ENCODE results near the gene CCDC192. TPM values are rescaled to one million over a fixed set of nuclear protein-coding genes. Genes with fewer than 3 reads are reported as not detected.

Gene CCDC192
- total RNA-seq, 5 donors from 2014 or later (not counting 1 experiment from before 2014, with no cell fraction given) = 0.58 TPM; not detected in 4

DNA sequence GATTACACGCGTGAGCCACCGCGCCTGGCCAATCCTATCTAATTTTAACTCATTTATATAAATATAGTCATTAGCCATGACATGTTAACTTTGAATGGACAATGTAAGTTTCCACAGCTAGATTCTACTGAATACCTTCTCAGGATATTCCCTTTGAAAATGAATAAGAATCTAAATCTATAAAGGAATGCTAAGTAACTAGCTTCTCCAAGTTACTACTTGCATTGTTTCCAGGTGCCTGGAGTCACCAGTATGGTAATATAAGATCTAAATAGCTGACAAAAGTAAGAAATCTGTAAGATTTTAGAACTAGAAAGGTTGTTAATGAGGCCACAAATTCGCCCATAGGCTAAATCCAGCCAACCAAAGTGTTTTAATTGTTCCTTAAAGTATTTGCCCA, 191.3 kb downstream of the CCDC192 start:
- ATAC-seq (replicated peaks in 1 of 4) (no peak), DNase-seq (no peak)
- ChIA-PET POLR2A (interaction anchor here in 1 of 2 donors (0.7 kb wide), 1 partner anchor 61 kb away, joined by 3 read pairs; no protein-coding TSS in a partner anchor), CTCF (interaction anchor here in 1 of 2 donors (0.7 kb wide), 1 partner anchor 28 kb away, joined by 3 read pairs; no protein-coding TSS in a partner anchor)
- no peaks in the 10 kb centered on the region for H3K9me3 ChIP-seq
- H3K4me3 ChIP-seq (ENCODE audit: control insufficient read depth in 1 of 2, extremely low read depth in 1 of 2, low read length in 1 of 2) = no peak overlapping the region
- peaks cover 0 to 10% (median 3%) of the 10 kb centered on the region in 3 donors for H3K4me1 Mint-ChIP-seq
- H3K27ac ChIP-seq (ENCODE audit: low read length) = no peak overlapping the region
- H3K36me3 ChIP-seq (ENCODE audit: control insufficient read depth in 2 of 2, extremely low read depth in 1 of 2, insufficient read depth in 1 of 2, low read length in 1 of 2) = no peaks in the 10 kb centered on the region
- no peak overlapping the region for H3K27ac Mint-ChIP-seq
- H3K4me3 Mint-ChIP-seq = no peak overlapping the region
- H3K27me3 ChIP-seq (replicated peaks in 1 of 2; ENCODE audit: control insufficient read depth in 2 of 2, extremely low read depth in 1 of 2, insufficient read depth in 2 of 2, low read length in 1 of 2) = no peaks in the 10 kb centered on the region
- H3K36me3 Mint-ChIP-seq = no peaks in the 10 kb centered on the region
- no peaks in the 10 kb centered on the region for H3K27me3 Mint-ChIP-seq
- no CpG with 5 or more reads among the region's 5 CpGs for WGBS (ENCODE audit: insufficient coverage)
- H3K9me3 Mint-ChIP-seq = no peaks in the 10 kb centered on the region
- H3K4me1 ChIP-seq (ENCODE audit: control insufficient read depth in 1 of 2, extremely low read depth in 1 of 2, insufficient read depth in 2 of 2, low read length in 2 of 2) = no peaks in the 10 kb centered on the region

GRCh38 chr5:127898551-127899213, 195.5 kb downstream of the CCDC192 start:
- H3K27ac ChIP-seq (ENCODE audit: low read length) = no peak overlapping the region
- no peaks in the 10 kb centered on the region for H3K4me1 Mint-ChIP-seq
- ChIA-PET CTCF (interaction anchor here in 1 of 2 donors (0.7 kb wide), 1 partner anchor 10 kb away, joined by 4 read pairs; no protein-coding TSS in a partner anchor), POLR2A (no interaction called here)
- H3K4me3 Mint-ChIP-seq = no peak overlapping the region
- H3K4me3 ChIP-seq (ENCODE audit: control insufficient read depth in 1 of 2, extremely low read depth in 1 of 2, low read length in 1 of 2) = no peak overlapping the region
- ATAC-seq (replicated peaks in 1 of 4) (no peak), DNase-seq (no peak)
- H3K9me3 Mint-ChIP-seq = no peaks in the 10 kb centered on the region
- H3K27me3 Mint-ChIP-seq = no peaks in the 10 kb centered on the region
- H3K36me3 Mint-ChIP-seq = no peaks in the 10 kb centered on the region
- WGBS (ENCODE audit: insufficient coverage) = 85% methylated on average over 1 of the region's 4 CpGs
- no peaks in the 10 kb centered on the region for H3K4me1 ChIP-seq (ENCODE audit: control insufficient read depth in 1 of 2, extremely low read depth in 1 of 2, insufficient read depth in 2 of 2, low read length in 2 of 2)
- H3K27me3 ChIP-seq (replicated peaks in 1 of 2; ENCODE audit: control insufficient read depth in 2 of 2, extremely low read depth in 1 of 2, insufficient read depth in 2 of 2, low read length in 1 of 2) = no peaks in the 10 kb centered on the region
- H3K36me3 ChIP-seq (ENCODE audit: control insufficient read depth in 2 of 2, extremely low read depth in 1 of 2, insufficient read depth in 1 of 2, low read length in 1 of 2) = no peaks in the 10 kb centered on the region
- H3K27ac Mint-ChIP-seq = no peak overlapping the region
- no peaks in the 10 kb centered on the region for H3K9me3 ChIP-seq

- no peak overlapping the region for H3K27ac Mint-ChIP-seq
- ATAC-seq (replicated peaks in 1 of 4) (no peak), DNase-seq (no peak)
- Histone ChIP-seq H3K27ac (ENCODE audit: low read length) (no peak overlapping the region), H3K9me3 (no peaks in the 10 kb centered on the region), H3K4me1 (ENCODE audit: control insufficient read depth in 1 of 2, extremely low read depth in 1 of 2, insufficient read depth in 2 of 2, low read length in 2 of 2) (no peaks in the 10 kb centered on the region), H3K36me3 (ENCODE audit: control insufficient read depth in 2 of 2, extremely low read depth in 1 of 2, insufficient read depth in 1 of 2, low read length in 1 of 2) (no peaks in the 10 kb centered on the region), H3K4me3 (ENCODE audit: control insufficient read depth in 1 of 2, extremely low read depth in 1 of 2, low read length in 1 of 2) (no peak overlapping the region), H3K27me3 (replicated peaks in 1 of 2; ENCODE audit: control insufficient read depth in 2 of 2, extremely low read depth in 1 of 2, insufficient read depth in 2 of 2, low read length in 1 of 2) (no peaks in the 10 kb centered on the region)
- CTCF ChIA-PET = interaction anchor here in 1 of 2 donors (0.7 kb wide), 1 partner anchor 10 kb away, joined by 4 read pairs; no protein-coding TSS in a partner anchor
- POLR2A ChIA-PET = interaction anchor here in 1 of 2 donors (0.7 kb wide), 1 partner anchor 102 kb away, joined by 3 read pairs; no protein-coding TSS in a partner anchor
- no peaks in the 10 kb centered on the region for H3K36me3 Mint-ChIP-seq
- no peaks in the 10 kb centered on the region for H3K27me3 Mint-ChIP-seq
- H3K9me3 Mint-ChIP-seq = no peaks in the 10 kb centered on the region
- no peaks in the 10 kb centered on the region for H3K4me1 Mint-ChIP-seq
- 20% methylated on average over 1 of the region's 2 CpGs for WGBS (ENCODE audit: insufficient coverage)
- H3K4me3 Mint-ChIP-seq = no peak overlapping the region
Observed at GRCh38 chr5:127899214-127899610, 196.0 kb downstream of the CCDC192 start.

DNA sequence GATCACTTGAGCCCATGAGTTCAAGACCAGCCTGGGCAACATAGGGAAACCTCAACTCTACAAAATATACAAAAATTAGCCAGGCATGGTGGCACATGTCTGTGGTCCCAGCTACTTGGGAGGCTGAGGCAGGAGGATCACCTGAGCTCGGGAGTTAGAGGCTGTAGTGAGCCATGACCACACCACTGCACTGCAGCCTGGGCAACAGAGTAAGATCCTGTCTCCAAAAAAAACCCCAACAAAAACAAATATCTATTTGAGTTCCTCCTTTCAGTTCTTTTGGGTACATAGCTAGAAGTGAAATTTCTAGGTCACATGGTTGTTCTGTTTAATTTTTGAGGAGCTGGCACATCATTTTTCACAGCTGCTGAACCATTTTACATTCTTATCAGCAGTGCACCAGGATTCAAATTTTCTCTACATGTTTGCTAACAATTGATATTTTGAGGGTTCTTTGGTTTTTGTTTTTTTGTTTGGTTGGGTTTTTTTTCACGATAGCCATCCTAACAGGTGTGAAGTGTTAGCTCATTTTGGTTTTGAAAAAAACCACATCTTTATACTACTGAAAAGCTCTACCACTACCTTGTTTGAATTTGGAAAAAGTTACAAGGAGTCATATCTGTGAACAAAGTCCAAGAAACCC, 203.5 kb downstream of the CCDC192 start:
- Histone ChIP-seq H3K9me3 (no peaks in the 10 kb centered on the region), H3K4me3 (ENCODE audit: control insufficient read depth in 1 of 2, extremely low read depth in 1 of 2, low read length in 1 of 2) (no peak overlapping the region), H3K27me3 (replicated peaks in 1 of 2; ENCODE audit: control insufficient read depth in 2 of 2, extremely low read depth in 1 of 2, insufficient read depth in 2 of 2, low read length in 1 of 2) (peaks cover 0 to 3% of the 10 kb centered on the region in 2 experiments), H3K36me3 (ENCODE audit: control insufficient read depth in 2 of 2, extremely low read depth in 1 of 2, insufficient read depth in 1 of 2, low read length in 1 of 2) (no peaks in the 10 kb centered on the region), H3K27ac (ENCODE audit: low read length) (no peak overlapping the region), H3K4me1 (ENCODE audit: control insufficient read depth in 1 of 2, extremely low read depth in 1 of 2, insufficient read depth in 2 of 2, low read length in 2 of 2) (no peaks in the 10 kb centered on the region)
- H3K4me3 Mint-ChIP-seq = no peak overlapping the region
- no peaks in the 10 kb centered on the region for H3K4me1 Mint-ChIP-seq
- H3K9me3 Mint-ChIP-seq = no peaks in the 10 kb centered on the region
- CTCF ChIA-PET = no interaction called here
- DNase-seq (no peak), ATAC-seq (replicated peaks in 1 of 4) (no peak)
- POLR2A ChIA-PET = no interaction called here
- WGBS (ENCODE audit: insufficient coverage) = no CpG with 5 or more reads among the region's 2 CpGs
- H3K36me3 Mint-ChIP-seq = no peaks in the 10 kb centered on the region
- peaks cover 3 to 4% of the 10 kb centered on the region in 2 donors for H3K27me3 Mint-ChIP-seq
- no peak overlapping the region for H3K27ac Mint-ChIP-seq

GRCh38 chr5:127907907-127908306, 204.7 kb downstream of the CCDC192 start:
- ATAC-seq (replicated peaks in 1 of 4) = no peak
- no peak overlapping the region for H3K4me3 ChIP-seq (ENCODE audit: control insufficient read depth in 1 of 2, extremely low read depth in 1 of 2, low read length in 1 of 2)
- POLR2A ChIA-PET = no interaction called here

GRCh38 chr5:127909066-127909465, 205.9 kb downstream of the CCDC192 start:
- Mint-ChIP-seq H3K9me3 (no peaks in the 10 kb centered on the region), H3K27ac (no peak overlapping the region), H3K4me1 (no peaks in the 10 kb centered on the region), H3K36me3 (no peaks in the 10 kb centered on the region), H3K27me3 (peaks cover 3 to 6% of the 10 kb centered on the region in 2 donors), H3K4me3 (no peak overlapping the region)
- Histone ChIP-seq H3K27me3 (replicated peaks in 1 of 2; ENCODE audit: control insufficient read depth in 2 of 2, extremely low read depth in 1 of 2, insufficient read depth in 2 of 2, low read length in 1 of 2) (peaks cover 0 to 3% of the 10 kb centered on the region in 2 experiments), H3K9me3 (no peaks in the 10 kb centered on the region), H3K4me3 (ENCODE audit: control insufficient read depth in 1 of 2, extremely low read depth in 1 of 2, low read length in 1 of 2) (no peak overlapping the region), H3K4me1 (ENCODE audit: control insufficient read depth in 1 of 2, extremely low read depth in 1 of 2, insufficient read depth in 2 of 2, low read length in 2 of 2) (no peaks in the 10 kb centered on the region), H3K27ac (ENCODE audit: low read length) (no peak overlapping the region), H3K36me3 (ENCODE audit: control insufficient read depth in 2 of 2, extremely low read depth in 1 of 2, insufficient read depth in 1 of 2, low read length in 1 of 2) (no peaks in the 10 kb centered on the region)
- ATAC-seq (replicated peaks in 1 of 4) = peak in 1 of 4 experiments; percentile 39
- ChIA-PET CTCF (interaction anchor here in 1 of 2 donors (0.5 kb wide), 1 partner anchor 10 kb away, joined by 4 read pairs; no protein-coding TSS in a partner anchor), POLR2A (no interaction called here)
- 40% methylated on average over 1 of the region's 3 CpGs for WGBS (ENCODE audit: insufficient coverage)
- peak in 3 of 35 experiments; percentile 3 to 24 (median 6) for DNase-seq

More at GRCh38 chr5:127907907-127908306, 204.7 kb downstream of the CCDC192 start:
- no peaks in the 10 kb centered on the region for H3K4me1 ChIP-seq (ENCODE audit: control insufficient read depth in 1 of 2, extremely low read depth in 1 of 2, insufficient read depth in 2 of 2, low read length in 2 of 2)
- H3K27me3 ChIP-seq (replicated peaks in 1 of 2; ENCODE audit: control insufficient read depth in 2 of 2, extremely low read depth in 1 of 2, insufficient read depth in 2 of 2, low read length in 1 of 2) = peaks cover 0 to 3% of the 10 kb centered on the region in 2 experiments
- DNase-seq = peak in 1 of 35 experiments; percentile 9
- no peak overlapping the region for H3K4me3 Mint-ChIP-seq
- H3K36me3 Mint-ChIP-seq = no peaks in the 10 kb centered on the region
- CTCF ChIA-PET = interaction anchor here (0.5 to 0.6 kb wide), 3 partner anchors 92 to 314 kb away, joined by 4 to 6 read pairs (median 5); no protein-coding TSS in a partner anchor
- no peak overlapping the region for H3K27ac ChIP-seq (ENCODE audit: low read length)
- H3K27ac Mint-ChIP-seq = no peak overlapping the region
- no peaks in the 10 kb centered on the region for H3K36me3 ChIP-seq (ENCODE audit: control insufficient read depth in 2 of 2, extremely low read depth in 1 of 2, insufficient read depth in 1 of 2, low read length in 1 of 2)
- no peaks in the 10 kb centered on the region for H3K4me1 Mint-ChIP-seq
- H3K9me3 Mint-ChIP-seq = no peaks in the 10 kb centered on the region
- H3K9me3 ChIP-seq = no peaks in the 10 kb centered on the region
- no CpG with 5 or more reads among the region's 2 CpGs for WGBS (ENCODE audit: insufficient coverage)
- H3K27me3 Mint-ChIP-seq = peaks cover 3 to 6% of the 10 kb centered on the region in 2 donors

Data from T-cell (primary cell).